ENCODE data around the gene ENTR1. TPM values are rescaled to one million over a fixed set of nuclear protein-coding genes. Genes with fewer than 3 reads are reported as not detected.

The ENTR1 gene
- total and polyA plus RNA-seq, 10 of the 15 experiments (the other 5 are each of a cell fraction or from before 2014, with no cell fraction given), result 8.2 to 96.4 (median 41.1) TPM

- TF ChIP-seq ZNF687 (IDR thresholded peaks at IDR 0.05), result no peak
- no peak for TF ChIP-seq CREM (IDR thresholded peaks at IDR 0.05; ENCODE audit: low read depth)
- TF ChIP-seq SRF (IDR thresholded peaks at IDR 0.05; ENCODE audit: low read depth in 2 of 2, low read length in 2 of 2), result no peak
- no peak for TF ChIP-seq ZBTB40 (IDR thresholded peaks at IDR 0.05; ENCODE audit: borderline replicate concordance)
- TF ChIP-seq RAD51 (IDR thresholded peaks at IDR 0.05), result no peak
- no peak for TF ChIP-seq SMAD1 (IDR thresholded peaks at IDR 0.05; ENCODE audit: low read depth, partially characterized antibody)
- TF ChIP-seq PAX5 (IDR thresholded peaks at IDR 0.05; ENCODE audit: borderline replicate concordance, low read depth, low read length), result no peak
- no peak for TF ChIP-seq IKZF2 (IDR thresholded peaks at IDR 0.05)
- no peak for TF ChIP-seq SREBF2 (IDR thresholded peaks at IDR 0.05; ENCODE audit: low read length)
- no peak for TF ChIP-seq EGR1 (IDR thresholded peaks at IDR 0.05; ENCODE audit: borderline replicate concordance in 1 of 2, low read depth in 2 of 2, low read length in 2 of 2)
- TF ChIP-seq NBN (IDR thresholded peaks at IDR 0.05), result no peak
- TF ChIP-seq MTA3 (IDR thresholded peaks at IDR 0.05; ENCODE audit: borderline replicate concordance, low read length), result no peak
- no peak for TF ChIP-seq ZBED1 (IDR thresholded peaks at IDR 0.05; ENCODE audit: borderline replicate concordance)
- no peak for TF ChIP-seq STAT1 (conservative IDR thresholded peaks at IDR 0.05)
- no peak for TF ChIP-seq CHD4 (IDR thresholded peaks at IDR 0.05)
- no peak for TF ChIP-seq CUX1 (IDR thresholded peaks at IDR 0.05; ENCODE audit: insufficient replicate concordance, low read depth, low read length)
Measured at GRCh38 chr9:136394312-136395019, 15.9 kb downstream of the ENTR1 start (continued).

Data from GM12878 (cell line).